Left renal cortex interstitium (tissue), 4 donors: ENCODE data around the gene RGS7. TPM values are rescaled to one million over a fixed set of nuclear protein-coding genes. Genes with fewer than 3 reads are reported as not detected.

Experiments
- DNase-seq, 4 donors: peaks; one replicate each; pipeline ENCODE4 v3.0.0-alpha.2; 2013; ENCODE audit warnings: low read depth in 4 of 4, low spot score in 2 of 4, missing footprints in 1 of 4
- polyA plus RNA-seq, 4 donors: library from polyadenylated mRNA; unstranded; fragments of 120-200 nt; gene quantifications; one replicate each; pipeline ENCODE4 v1.2.1, GENCODE V29; 2013; ENCODE audit not compliant: insufficient read length in 4 of 4

RGS7 gene
- polyA plus RNA-seq, result 1 to 10 TPM; 4.9 to 6.4 (median 6.0) TPM

DNA sequence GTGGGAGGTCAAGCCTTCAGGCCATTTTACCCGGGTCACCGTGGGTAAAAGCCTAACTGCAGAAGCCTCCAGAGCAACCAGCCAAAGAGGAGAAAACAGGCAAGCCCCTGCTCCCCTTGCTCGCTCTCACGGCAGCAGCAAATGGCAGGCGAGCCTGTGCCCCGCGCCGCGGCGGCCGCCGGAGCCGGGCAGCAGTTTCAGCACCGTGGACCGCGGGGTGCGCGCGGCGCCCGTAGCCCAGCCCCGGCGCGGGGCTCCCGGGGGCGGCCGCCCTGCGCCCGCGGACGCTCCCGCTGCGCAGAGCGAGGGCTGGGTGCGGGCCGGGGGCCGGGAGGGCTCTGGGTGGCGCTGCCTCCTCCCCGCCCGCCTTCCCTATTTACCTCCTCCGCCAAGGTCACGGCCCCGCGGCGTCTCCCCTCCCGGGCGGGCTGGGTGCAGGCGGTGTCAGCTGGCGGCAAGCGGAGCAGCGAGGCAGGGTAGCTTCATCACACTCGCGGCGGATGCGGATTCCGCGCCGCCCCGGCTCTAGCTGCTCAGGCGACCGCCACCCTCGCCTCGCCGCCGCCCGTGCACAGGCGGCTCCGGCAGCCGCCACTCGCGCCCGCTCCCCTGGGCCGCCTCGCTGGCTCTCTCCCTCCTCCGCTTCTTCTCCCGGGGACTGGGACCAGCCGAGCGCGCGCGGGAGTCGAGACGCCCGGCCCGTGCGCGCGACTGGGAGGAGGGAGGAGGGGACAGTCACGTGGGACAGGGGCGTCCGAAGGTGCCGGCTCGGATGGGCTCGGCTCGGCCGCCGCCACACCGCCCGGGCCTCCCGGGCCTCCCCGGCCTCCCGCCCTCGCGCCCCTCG, at the start of gene RGS7:
RGS7 (minus strand) TSS at position 687 of the 847 bp plus-strand sequence.
- peak; percentile 36 to 66 (median 57) for DNase-seq

DNA sequence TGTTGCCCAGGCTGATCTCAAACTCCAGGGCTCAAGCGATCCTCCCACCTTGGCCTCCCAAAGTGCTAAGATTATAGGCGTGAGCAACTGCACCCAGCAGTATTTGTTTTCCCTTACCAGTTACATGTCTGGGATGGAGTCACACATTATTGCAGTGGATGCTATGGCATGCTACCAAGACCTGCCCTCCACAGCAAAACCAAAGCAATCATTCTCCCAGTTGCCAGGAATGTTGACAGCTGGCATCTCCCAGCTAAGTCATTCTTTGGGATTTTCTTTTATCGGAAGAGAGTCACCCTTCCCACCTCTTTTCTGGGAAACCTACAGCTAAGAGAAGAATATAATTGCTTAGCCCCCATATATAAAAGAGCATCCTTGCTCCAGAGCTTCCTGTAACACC, 49.4 kb upstream of the RGS7 start:
- DNase-seq, result no peak

DNA sequence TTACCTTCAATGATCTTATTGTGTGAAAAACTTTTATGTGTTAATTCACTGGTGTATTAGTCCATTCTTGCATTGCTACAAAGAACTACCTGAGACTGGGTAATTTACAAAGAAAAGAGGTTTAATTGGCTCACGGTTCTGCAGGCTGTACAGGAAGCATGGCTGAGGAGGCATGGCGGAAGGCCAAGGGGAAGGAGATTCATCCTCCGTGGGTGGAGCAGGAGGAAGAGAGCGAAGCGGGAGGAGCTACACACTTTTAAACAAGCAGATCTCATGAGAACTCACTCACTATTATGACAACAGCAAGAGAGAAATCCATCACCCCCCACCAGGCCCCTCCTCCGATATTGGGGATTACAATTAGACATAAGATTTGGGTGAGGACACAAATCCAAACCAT, 44.2 kb upstream of the RGS7 start:
- DNase-seq, result no peak

DNA sequence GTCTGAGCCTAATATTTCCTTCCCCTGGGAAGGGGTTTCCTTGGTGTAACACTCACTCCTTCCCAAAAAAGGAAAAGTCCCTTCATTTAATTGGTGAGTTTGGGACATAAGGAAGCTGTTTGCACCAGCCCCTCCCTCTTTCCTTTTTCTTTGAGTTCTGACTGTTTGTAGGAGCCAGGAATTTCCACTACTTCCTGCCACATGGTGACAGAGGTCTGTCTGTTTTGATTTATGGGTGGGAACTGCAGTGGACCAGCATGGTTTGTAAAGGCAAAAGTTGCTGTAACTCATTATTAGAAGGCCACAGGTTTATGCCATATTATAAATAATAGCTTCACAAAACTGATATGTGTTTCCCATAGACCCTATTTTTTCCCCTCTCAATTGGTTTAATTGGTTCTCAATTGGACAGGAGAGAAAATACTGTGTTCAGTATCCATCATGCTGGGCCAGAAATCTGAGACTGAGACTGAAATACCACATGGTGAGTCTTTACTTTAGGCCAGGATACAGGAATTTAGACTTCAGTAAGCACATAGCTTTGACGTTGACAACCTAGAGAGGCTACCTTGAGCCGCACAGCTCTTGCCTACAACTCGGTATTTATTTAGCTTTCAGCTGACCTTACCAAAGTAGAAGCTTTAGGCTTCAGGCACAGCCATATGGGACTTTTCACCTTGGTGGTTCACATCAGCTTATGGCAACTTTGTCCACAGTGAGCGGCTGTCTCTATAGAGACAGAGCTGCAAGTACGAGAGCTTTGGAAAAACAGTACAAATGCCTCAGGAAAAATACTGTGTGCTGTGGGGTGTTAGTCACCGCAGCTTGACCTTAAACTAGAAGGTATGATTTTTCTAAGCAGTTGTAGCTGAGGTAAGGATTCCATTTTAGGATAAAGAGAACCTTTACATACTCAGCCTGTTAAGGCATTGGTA, 40.0 kb upstream of the RGS7 start:
- DNase-seq, result peak in 2 of 4 donors; percentile 9 to 10

DNA sequence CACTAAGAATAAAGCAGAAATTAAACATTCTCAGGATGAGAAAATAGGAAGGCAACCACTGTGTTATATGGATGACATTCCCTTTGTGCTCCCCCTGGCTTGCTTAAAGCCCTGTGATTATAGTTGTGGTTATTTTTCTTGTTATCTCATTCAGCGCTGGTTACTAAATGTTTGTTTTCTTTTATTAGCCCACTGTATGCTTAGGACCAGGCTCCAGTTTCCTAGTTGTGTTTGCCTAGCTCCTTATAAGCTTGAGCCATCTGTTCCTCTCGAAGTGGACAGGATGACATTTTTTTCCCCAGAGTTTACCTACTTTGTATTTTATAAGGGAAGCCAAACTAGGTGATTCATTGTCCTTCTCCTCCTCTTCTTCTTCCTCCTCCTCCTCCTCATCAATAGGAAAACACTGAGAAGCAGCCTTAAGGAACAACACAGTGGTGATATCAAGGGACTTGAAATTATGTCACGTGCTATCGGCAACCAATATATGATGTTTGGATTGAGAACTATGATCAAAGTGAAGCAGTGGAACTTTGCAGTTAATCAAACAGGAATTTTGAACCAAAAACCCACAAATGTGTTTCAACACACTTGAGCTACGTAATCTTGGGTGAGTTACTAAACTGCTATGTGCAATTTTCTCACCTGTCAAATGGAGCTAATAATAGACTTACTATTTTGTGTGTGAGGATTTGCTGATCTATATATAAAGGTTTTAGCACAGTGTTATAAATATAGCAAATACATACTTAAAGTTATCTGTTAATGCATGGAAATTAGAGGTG, 35.1 kb upstream of the RGS7 start:
- DNase-seq, result no peak

DNA sequence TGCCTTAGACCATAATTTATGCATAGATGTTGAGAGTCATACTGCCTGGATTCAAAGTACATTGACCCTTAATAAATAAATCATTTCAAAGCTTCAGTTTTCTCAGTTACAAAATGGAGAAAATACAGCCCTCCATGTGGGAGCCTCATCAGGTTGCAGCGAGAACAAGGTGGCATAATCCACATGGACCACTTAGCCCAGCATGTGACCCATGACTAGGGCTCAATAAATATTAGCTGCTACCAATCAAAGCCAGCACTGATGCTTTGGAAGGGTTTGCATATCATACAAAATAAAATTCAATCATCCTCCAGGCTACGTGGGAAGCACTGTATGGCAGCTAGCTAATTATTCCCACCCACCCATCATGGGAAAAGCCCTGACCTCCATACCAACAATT, 33.5 kb upstream of the RGS7 start:
- DNase-seq, result no peak

DNA sequence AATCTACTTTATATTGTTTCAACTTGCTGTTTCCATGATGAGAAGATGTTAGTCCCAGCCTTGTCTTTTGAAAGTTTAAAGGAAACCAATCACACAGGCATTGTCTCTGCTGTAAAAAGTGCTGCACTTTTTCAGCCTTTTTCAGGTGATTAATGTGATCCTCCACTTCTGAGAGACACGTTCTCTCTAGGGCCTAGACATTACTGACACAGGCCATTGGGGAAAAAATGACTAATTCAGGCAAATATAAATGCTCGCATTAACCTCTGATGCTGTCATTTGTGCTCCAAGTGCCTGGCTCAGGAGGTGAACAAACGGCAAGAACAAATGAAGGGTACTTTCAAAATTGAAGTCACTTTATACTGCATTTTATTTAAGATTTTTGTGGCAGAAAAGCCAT, 32.4 kb upstream of the RGS7 start:
- DNase-seq, result no peak

DNA sequence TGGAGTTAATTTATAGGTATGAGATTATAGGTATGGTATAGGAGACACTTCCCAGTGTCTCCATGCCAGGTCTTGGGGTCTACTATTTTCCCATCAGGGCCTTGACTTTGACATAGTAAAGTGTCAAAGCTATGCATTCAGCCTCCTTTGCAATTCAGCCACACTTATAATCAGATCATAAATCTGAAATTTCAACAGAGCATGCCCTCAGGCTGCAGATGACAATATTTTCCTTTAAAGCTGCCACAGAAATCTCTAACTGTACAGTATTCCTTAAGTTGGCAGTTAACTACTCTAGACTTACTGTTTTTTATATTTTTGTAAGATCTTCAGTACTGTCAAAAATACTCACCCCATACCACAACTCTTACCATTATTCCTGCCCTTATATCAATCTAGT, 30.2 kb upstream of the RGS7 start:
- no peak for DNase-seq

DNA sequence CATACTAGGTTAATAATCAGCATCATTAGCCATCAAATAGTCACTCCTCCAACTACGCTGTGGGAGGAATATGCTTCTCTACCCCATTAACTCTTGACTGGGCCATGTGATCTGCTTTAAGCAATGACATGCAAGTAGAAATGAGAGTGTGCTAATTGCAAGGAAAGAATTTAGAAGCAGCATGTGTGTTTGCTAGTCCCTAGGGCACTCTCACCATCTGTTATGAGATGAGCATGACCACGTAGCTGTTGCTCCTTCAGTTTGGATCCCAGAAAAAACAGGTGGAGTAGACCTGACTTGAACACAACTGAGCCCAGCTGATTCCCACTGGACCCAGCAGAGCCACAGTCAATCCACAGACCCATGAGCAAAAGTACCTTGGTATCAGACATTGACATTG, 19.7 kb upstream of the RGS7 start:
- DNase-seq, result no peak

DNA sequence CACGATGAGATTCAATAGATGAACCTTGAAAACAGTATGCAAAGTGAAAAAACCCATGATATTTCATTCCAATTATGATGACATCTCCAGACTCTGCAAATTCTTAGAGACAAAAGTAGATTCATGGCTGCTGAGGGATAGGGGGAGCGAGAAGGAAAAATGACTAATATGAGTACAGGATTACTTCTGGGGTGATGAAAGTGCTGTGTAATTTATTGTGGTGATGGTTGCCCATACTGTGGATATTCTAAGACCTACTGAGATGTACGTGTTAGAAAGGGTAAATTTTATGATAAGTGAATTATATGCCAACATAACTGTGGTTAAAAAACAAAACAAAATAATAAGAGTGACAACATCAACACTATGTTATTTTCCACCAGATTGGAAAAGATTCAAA, 18.9 kb upstream of the RGS7 start:
- no peak for DNase-seq

DNA sequence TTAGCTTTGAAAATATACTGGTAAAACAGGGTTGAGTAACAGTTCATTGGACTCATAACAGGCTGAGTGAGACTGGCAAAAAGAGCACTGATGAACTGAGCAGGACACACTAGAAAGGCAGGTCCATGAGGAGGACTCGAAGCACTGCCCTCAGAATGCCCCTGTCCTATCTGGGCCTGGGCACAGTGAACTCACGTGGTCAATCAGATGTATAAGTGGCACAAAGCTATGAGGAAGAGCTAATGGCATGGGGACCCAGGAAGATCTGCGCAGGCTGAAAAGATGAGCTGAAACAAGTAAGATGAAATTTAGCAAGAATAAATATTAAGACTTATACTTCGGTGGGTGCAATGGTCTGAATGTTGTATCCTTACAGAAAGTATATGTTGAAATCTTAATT, 9.2 kb upstream of the RGS7 start:
- DNase-seq, result no peak

DNA sequence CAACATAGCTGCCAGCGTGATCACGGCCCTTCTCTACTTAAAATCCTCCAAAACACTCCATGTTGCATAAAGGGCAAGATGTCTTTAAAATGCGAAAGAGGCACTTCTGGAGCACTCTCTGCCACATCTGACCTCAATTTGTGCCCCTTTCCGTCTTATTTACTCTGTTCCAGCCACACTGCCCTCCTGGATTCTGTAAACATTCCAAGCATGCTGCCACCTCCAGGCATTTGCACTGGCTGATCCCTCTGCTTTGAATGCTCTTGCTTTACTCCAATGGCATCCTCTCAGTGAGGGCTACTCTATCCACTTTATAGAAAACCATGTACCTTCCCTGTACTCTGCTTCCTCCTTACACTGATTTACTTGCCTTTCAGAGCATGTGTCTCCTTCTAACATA, 5.3 kb upstream of the RGS7 start:
- DNase-seq, result no peak

DNA sequence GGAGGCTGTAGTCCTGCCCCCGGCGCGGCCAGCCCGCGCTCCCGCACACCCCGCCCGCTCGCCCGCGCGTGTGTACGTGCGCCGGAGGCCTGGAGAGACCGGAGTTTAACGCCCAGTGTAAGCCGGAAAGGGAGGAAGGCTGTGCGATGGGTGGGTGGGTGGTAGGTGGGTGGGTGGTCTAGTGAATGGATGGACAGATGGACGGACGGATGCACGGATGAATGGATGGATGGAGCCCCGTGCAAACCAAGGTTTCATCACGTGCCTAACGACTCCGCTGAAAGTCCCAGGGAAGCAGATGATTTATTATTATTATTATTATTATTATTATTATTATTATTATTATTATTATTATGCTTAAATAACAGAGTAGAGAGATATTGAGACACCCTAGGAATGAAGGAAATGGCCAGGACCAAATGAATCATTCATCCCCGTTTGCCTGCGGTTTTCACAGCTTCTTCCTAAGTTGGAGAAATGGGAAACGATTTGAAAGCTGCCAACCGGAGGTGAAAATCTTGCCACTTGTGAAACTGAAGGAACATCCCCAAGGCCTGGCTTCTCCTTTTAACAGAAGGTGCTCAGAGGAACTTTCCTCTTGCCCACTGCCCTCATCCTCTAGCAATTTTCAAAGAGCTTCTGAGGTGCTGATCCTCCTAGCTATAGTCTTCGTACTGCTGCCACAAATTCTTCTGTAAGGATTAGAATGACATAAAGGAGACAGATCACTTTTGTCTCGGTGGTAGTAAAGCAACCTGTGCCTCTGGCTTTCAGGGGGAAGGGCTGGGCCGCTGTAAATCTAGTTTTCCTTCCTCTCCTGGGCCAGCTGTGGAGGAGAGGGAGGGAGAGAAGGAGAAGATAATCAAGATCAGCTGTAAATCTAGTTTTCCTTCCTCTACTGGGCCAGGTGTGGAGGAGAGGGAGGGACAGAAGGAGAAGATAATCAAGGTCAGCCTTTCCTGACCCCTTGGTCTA, 648 bp upstream of the RGS7 start:
- DNase-seq, result peak in 1 of 4 donors; percentile 23

DNA sequence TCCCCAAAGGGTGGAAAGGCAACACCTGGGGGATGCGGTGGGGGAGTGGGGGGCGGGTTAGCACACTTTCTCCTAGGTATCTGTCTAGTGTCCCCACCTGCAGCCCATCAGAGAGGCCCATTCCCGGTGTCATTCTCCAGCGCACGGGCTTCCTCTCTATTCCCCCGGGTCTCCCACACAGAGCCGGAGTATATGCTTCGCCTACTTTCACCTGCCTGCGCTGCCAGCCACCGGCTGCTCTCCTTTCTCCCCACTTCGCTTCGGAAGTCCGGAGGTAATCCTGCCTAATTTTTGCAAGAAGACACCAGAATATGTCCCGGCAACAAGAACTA, 852 bp downstream of the RGS7 start:
- peak in 1 of 4 donors; percentile 37 for DNase-seq

DNA sequence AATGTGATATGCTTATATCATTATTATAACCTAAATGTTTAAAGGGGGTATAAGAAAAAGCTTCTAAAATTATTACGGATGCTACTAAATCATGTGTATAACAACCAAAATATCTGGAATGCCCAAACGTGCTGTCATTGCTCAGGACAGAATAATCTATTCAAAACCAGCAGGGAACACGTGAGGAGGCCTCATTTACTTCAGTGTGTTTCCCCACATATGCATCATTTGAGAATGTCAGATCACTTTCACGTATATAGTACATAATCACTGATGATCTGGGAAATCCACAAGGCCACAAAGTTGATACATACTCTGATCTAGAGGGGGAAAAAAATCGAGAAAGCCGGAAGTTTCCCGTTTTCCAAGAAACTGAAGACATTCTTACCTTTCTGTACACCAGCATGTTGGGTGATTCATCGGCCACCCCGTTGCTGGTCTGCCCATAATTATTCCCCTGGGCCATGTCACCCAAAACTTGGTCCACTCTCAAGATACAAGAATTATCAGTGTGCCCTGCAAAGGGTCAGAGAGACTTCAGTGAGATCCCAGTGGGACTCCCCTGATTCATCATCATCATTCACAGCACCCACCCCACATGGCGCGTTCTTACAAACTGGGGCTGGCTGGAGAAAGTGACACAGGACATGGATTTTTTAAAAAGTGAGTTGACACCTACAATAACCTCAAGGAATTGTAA, 1.5 kb downstream of the RGS7 start:
- DNase-seq, result no peak

DNA sequence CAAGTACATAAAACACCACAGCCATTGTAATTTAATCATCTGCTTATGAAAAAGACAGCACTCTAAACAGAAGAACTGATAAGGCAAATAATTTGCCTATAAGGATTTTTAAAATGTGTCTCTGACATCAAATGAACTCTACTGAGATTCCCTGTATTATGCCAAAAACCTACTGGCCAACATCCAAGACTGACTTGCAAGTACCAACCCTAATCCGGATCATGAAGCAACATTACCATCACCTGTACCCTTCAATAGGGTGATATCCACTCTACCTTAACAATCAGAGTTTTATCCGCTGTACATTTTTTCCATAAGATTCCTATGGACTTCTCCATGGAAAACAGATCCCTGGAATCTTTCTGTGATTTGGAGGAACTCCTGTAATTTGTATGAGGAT, 4.6 kb downstream of the RGS7 start:
- no peak for DNase-seq

DNA sequence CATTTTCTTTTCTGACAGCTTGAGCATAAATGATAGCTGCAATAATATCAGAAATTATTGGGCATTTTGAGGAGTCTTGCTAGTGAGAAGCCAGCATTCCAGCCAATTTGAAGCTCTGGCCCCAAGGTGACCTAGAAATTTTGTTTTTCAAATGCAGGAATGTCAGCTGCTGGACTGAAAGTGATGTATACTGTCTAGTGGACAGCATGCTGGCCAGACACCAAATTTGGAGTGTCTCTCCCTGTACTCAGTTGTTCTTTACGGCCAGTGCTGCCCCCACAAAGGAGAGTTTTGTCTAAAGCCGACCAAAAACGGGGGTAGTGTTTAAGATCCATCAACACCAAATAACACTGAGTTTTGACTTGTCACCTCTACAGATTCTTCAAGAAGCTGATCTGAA, 5.2 kb downstream of the RGS7 start:
- no peak for DNase-seq

DNA sequence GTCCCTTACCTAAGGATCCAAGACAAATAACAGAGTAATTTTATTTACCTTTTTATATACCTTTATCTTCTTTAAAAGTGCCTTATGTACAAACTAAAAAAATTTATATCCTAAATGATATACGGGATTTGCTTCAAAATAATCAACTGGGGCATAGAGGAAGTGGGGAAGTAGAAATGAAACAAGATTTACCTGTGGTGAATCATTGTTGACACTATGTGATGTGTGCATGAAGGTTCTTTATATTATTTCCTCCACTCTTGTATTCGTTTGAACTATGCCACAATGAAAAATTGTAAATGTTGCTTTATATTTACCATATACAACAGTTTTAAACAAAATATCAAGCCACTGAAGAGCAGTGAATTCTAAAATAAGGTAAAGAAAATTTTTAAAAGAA, 13.0 kb downstream of the RGS7 start:
- DNase-seq, result no peak

DNA sequence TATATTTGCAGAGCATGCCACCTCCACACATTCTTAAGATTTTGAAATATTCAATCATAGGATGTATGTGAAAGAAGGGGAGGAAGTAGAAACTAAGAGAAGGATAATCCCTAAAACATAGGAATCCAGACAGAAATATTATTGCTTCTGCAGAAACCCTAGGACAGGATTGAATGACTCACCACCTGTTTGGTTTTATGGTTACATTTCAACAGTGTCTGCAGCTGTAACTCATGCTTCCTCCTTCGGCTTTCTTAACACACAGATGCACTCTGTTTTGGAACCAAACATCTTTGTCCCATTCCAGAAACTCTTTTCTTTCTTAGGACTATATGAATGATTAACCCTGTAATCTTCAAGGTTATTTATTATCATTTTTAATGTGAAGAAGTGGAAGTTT, 20.7 kb downstream of the RGS7 start:
- DNase-seq, result no peak
